HG03159 (cell line): Measurements from ENCODE around the gene MYO9A.

Experiments
- ATAC-seq: cut with Tn5 transposase; IDR thresholded peaks from one replicate; pipeline ENCODE4 v1.9.1; 2021; ENCODE audit warnings: mild to moderate bottlenecking, moderate library complexity; ENCODE audit not compliant: unreplicated experiment

Gene MYO9A

GRCh38 chr15:71974211-71974610 lies 143.7 kb downstream of the MYO9A start:
- ATAC-seq: no peak

- no peak for ATAC-seq
These were observed 144.6 kb downstream of the MYO9A start for GRCh38 chr15:71973366-71973765.

GRCh38 chr15:71971905-71972304 lies 146.0 kb downstream of the MYO9A start:
- no peak for ATAC-seq

- no peak for ATAC-seq
These were observed 147.5 kb downstream of the MYO9A start for GRCh38 chr15:71970435-71970834.

GRCh38 chr15:71962537-71962936 lies 155.4 kb downstream of the MYO9A start:
- ATAC-seq: no peak

GRCh38 chr15:71957026-71957425 lies 160.9 kb downstream of the MYO9A start:
- ATAC-seq: no peak

GRCh38 chr15:71951134-71951533 lies 166.8 kb downstream of the MYO9A start:
- ATAC-seq: no peak

- no peak for ATAC-seq
These were observed 172.9 kb downstream of the MYO9A start for GRCh38 chr15:71945012-71945411.

GRCh38 chr15:71943806-71944205 lies 174.1 kb downstream of the MYO9A start:
- ATAC-seq: no peak

- no peak for ATAC-seq
These were observed 177.9 kb downstream of the MYO9A start for GRCh38 chr15:71939981-71940588.

- ATAC-seq: peak; percentile 53
These were observed 180.2 kb downstream of the MYO9A start for GRCh38 chr15:71937650-71938311.

- ATAC-seq: no peak
These were observed 183.5 kb downstream of the MYO9A start for GRCh38 chr15:71934446-71934845.

GRCh38 chr15:71932689-71933088 lies 185.3 kb downstream of the MYO9A start:
- ATAC-seq: no peak

- no peak for ATAC-seq
These were observed 186.7 kb downstream of the MYO9A start for GRCh38 chr15:71931261-71931660.

GRCh38 chr15:71925145-71925544 lies 192.8 kb downstream of the MYO9A start:
- ATAC-seq: no peak

- ATAC-seq: no peak
These were observed 196.8 kb downstream of the MYO9A start for GRCh38 chr15:71921191-71921590.

GRCh38 chr15:71920573-71920972 lies 197.4 kb downstream of the MYO9A start:
- ATAC-seq: no peak

GRCh38 chr15:71916834-71917233 lies 201.1 kb downstream of the MYO9A start:
- ATAC-seq: no peak

- ATAC-seq: no peak
These were observed 203.9 kb downstream of the MYO9A start for GRCh38 chr15:71914092-71914491.

- no peak for ATAC-seq
These were observed 218.3 kb downstream of the MYO9A start for GRCh38 chr15:71899674-71900073.

GRCh38 chr15:71893691-71894090 lies 224.3 kb downstream of the MYO9A start:
- no peak for ATAC-seq

GRCh38 chr15:71892335-71892734 lies 225.6 kb downstream of the MYO9A start:
- ATAC-seq: no peak

GRCh38 chr15:71891026-71891425 lies 226.9 kb downstream of the MYO9A start:
- ATAC-seq: no peak
